Uterus (tissue), 4 donors: ENCODE results near the gene STXBP5. TPM values are rescaled to one million over a fixed set of nuclear protein-coding genes. Genes with fewer than 3 reads are reported as not detected.

Experiments used
- DNase-seq, 2 donors: peaks; one replicate each; pipeline ENCODE4 v3.0.0-alpha.2; 2019 to 2020
- H3K27ac ChIP-seq, 2 donors: fragments of 200-600 bp; sonication (generic); 1 replicate in 1 of 2; 2 replicates in 1 of 2; pipeline ENCODE4 v1.5.1; 2016 to 2018
- H3K27me3 ChIP-seq, 2 donors: fragments of 200-600 bp; sonication (generic); one replicate each; pipeline ENCODE4 v1.5.1; 2018 to 2019; ENCODE audit warnings: control low read depth in 1 of 2
- H3K36me3 ChIP-seq, 2 donors: fragments of 200-600 bp; sonication (generic); one replicate each; pipeline ENCODE4 v1.5.1; 2019; ENCODE audit warnings: control low read depth in 1 of 2
- H3K4me1 ChIP-seq, 2 donors: fragments of 200-600 bp; sonication (generic); one replicate each; pipeline ENCODE4 v1.5.1; 2018 to 2019; ENCODE audit warnings: control low read depth in 1 of 2
- H3K4me3 ChIP-seq, 2 donors: fragments of 200-600 bp; sonication (generic); 1 replicate in 1 of 2; 2 replicates in 1 of 2; pipeline ENCODE4 v1.5.1; 2018 to 2019; ENCODE audit warnings: mild to moderate bottlenecking in 1 of 2
- H3K9me3 ChIP-seq, 2 donors: fragments of 200-600 bp; sonication (generic); one replicate each; pipeline ENCODE4 v1.5.1; 2019; ENCODE audit warnings: control low read depth in 1 of 2
- POLR2A ChIP-seq, 2 donors: fragments of 450-650 bp; IDR thresholded peaks; one replicate each; pipeline ENCODE4 v1.6.1; 2016; ENCODE audit warnings: antibody characterized with exemption in 2 of 2, mild to moderate bottlenecking in 1 of 2, moderate library complexity in 1 of 2
- intact Hi-C: fragments of 100-400 bp; cut with DNase I; formaldehyde crosslinking; loops from one replicate; pipeline ENCODE4 v1.15.1; 2023; ENCODE audit warnings: low total_unique reads
- total RNA-seq, 4 donors: library from RNA; depleted of rRNA in 3 of 4; stranded (reverse); fragments of >200 nt in 3 of 4; gene quantifications; one replicate each; pipeline versions ENCODE4 v1.1.0 to v1.2.4, GENCODE V29; 2014 to 2023
- TF ChIP-seq, protein P1 (sequence below), 4 experiments: fragments of 200-600 bp in 2 of 4; fragments of 450-650 bp in 2 of 4; sonication (generic) in 2 of 4; IDR thresholded peaks; one replicate each; pipeline ENCODE4 v1.5.1; 2016 to 2019; ENCODE audit warnings: antibody characterized with exemption in 4 of 4, mild to moderate bottlenecking in 2 of 4, moderate library complexity in 1 of 4
- donor health status: DM: yes; HTN: yes; CAD: no.

Gene STXBP5
- total RNA-seq, 4 donors from 2014 or later = 28.9 to 80.2 (median 36.9) TPM

DNA sequence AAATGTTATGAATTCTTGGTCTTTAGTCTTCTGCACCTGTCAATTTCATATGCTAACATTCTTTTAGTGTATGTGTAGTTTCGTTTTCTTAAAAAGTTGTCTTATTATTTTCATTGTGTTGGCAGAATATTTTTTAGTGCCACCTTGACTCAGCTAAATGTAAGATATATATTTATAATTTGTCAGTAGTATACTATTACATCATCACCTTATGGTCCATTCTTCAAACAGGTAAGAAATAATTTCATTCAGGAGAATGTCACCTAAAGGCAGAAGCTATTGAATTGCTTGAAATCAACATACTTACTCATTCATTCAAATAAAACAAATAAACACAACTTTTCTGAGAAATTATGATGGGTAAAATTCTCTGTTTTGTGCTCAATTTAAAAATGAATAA is 3.5 kb upstream of the STXBP5 start:
- intact Hi-C loops = no loop called here
- Histone ChIP-seq H3K9me3 (no peaks in the 10 kb centered on the region), H3K36me3 (no peaks in the 10 kb centered on the region), H3K27me3 (no peaks in the 10 kb centered on the region), H3K4me3 (no peak overlapping the region), H3K4me1 (peaks cover 0 to under 1% of the 10 kb centered on the region in 2 donors), H3K27ac (no peak overlapping the region)
- no peak for DNase-seq
- TF ChIP-seq, protein P1, sequence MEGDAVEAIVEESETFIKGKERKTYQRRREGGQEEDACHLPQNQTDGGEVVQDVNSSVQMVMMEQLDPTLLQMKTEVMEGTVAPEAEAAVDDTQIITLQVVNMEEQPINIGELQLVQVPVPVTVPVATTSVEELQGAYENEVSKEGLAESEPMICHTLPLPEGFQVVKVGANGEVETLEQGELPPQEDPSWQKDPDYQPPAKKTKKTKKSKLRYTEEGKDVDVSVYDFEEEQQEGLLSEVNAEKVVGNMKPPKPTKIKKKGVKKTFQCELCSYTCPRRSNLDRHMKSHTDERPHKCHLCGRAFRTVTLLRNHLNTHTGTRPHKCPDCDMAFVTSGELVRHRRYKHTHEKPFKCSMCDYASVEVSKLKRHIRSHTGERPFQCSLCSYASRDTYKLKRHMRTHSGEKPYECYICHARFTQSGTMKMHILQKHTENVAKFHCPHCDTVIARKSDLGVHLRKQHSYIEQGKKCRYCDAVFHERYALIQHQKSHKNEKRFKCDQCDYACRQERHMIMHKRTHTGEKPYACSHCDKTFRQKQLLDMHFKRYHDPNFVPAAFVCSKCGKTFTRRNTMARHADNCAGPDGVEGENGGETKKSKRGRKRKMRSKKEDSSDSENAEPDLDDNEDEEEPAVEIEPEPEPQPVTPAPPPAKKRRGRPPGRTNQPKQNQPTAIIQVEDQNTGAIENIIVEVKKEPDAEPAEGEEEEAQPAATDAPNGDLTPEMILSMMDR (IDR thresholded peaks at IDR 0.05) = no peak
- TF ChIP-seq POLR2A (IDR thresholded peaks at IDR 0.05) = no peak

DNA sequence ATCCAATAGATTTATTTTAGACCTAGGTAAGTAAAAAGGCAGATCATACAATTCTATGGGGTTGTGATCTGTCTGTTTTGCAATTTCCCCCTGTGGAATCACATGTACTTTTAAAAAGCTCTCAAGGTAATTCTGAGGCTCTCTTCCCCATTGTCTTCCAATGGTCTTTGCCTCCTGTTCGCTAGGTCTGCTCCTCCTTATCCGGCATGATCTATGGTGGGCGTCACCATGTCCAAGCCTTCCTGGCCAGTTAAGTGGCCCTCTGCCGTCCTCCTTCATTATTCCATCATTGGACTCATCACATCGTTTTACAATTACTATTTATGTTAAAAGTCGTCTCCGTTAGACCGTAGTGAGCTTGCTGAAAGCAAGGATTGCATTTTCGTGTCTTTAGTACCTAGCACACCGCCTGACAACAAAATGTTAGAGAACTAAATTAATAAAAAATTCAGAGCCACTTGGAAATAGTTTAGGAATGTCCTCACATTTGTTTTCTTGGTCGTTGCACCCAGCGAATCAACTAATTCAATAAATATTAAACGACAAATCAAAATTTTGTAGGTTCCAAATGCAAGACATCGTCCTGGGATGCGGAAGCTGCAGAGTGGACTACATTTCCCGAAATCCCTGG is 2.2 kb upstream of the STXBP5 start:
- no peak for TF ChIP-seq POLR2A (IDR thresholded peaks at IDR 0.05)
- TF ChIP-seq, protein P1 (IDR thresholded peaks at IDR 0.05) = no peak
- H3K4me1 ChIP-seq = peaks cover 0 to 4% of the 10 kb centered on the region in 2 donors

GRCh38 chr6:147202516-147203310 is 1.5 kb upstream of the STXBP5 start:
- H3K4me3 ChIP-seq = peak overlapping the region; percentile 66 to 93
- H3K36me3 ChIP-seq = no peaks in the 10 kb centered on the region
- peak; percentile 76 to 90 for DNase-seq
- intact Hi-C loops = no loop called here
- TF ChIP-seq POLR2A (IDR thresholded peaks at IDR 0.05) = peak; percentile 53 to 87
- TF ChIP-seq, protein P1 (IDR thresholded peaks at IDR 0.05) = no peak
- H3K9me3 ChIP-seq = no peaks in the 10 kb centered on the region
- H3K27ac ChIP-seq = peak overlapping the region; percentile 97 to 99
- peaks cover 0 to 4% of the 10 kb centered on the region in 2 donors for H3K4me1 ChIP-seq
- H3K27me3 ChIP-seq = no peaks in the 10 kb centered on the region

More for the DNA sequence above, 2.2 kb upstream of the STXBP5 start:
- Histone ChIP-seq H3K27ac (peak overlapping the region; percentile 57 to 97), H3K27me3 (no peaks in the 10 kb centered on the region), H3K9me3 (no peaks in the 10 kb centered on the region), H3K4me3 (peak overlapping the region; percentile 66 to 93), H3K36me3 (no peaks in the 10 kb centered on the region)
- DNase-seq = peak in 1 of 2 donors; percentile 24
- intact Hi-C loops = no loop called here

- peak; percentile 50 to 68 for DNase-seq
Observed at GRCh38 chr6:147203311-147204059, 732 bp upstream of the STXBP5 start.

More at GRCh38 chr6:147203311-147204059, 732 bp upstream of the STXBP5 start:
- Histone ChIP-seq H3K9me3 (no peaks in the 10 kb centered on the region), H3K4me1 (peaks cover 0 to 4% of the 10 kb centered on the region in 2 donors), H3K36me3 (no peaks in the 10 kb centered on the region), H3K27ac (peak overlapping the region; percentile 97 to 99), H3K4me3 (peak overlapping the region; percentile 66 to 93), H3K27me3 (no peaks in the 10 kb centered on the region)
- TF ChIP-seq POLR2A (IDR thresholded peaks at IDR 0.05) = peak; percentile 52 to 76
- TF ChIP-seq, protein P1 (IDR thresholded peaks at IDR 0.05) = no peak
- intact Hi-C loops = no loop called here
